Neural cell (in vitro differentiated cells): Measurements from ENCODE around the gene FHAD1. TPM values are rescaled to one million over a fixed set of nuclear protein-coding genes. Genes with fewer than 3 reads are reported as not detected.

Experiments used
- H2AFZ ChIP-seq: fragments of 200-600, 300-800 bp; sonication (generic), shearing (Covaris generic); 2 replicates; pipeline ENCODE4 v1.6.0; 2014; ENCODE audit warnings: low read depth, mild to moderate bottlenecking, antibody characterized with exemption, low read length, moderate library complexity
- H3F3A ChIP-seq: fragments of 200-600 bp; shearing (Covaris generic); 2 replicates; pipeline ENCODE4 v1.6.1; 2016; ENCODE audit warnings: mild to moderate bottlenecking, moderate library complexity, mixed read lengths, antibody characterized with exemption, low read length; ENCODE audit not compliant: insufficient read depth, poor library complexity, severe bottlenecking
- H3K27ac ChIP-seq: fragments of 200-600, 300-800 bp; sonication (generic), shearing (Covaris generic); 2 replicates; pipeline ENCODE4 v1.5.1; 2014; ENCODE audit warnings: mild to moderate bottlenecking, low read length, moderate library complexity
- H3K27me3 ChIP-seq: fragments of 300-800, 200-600 bp; sonication (generic), shearing (Covaris generic); 2 replicates; pipeline ENCODE4 v1.6.0; 2014; ENCODE audit warnings: mild to moderate bottlenecking, low read depth, low read length, moderate library complexity; ENCODE audit not compliant: insufficient read depth
- H3K36me3 ChIP-seq: fragments of 300-800, 200-600 bp; sonication (generic), shearing (Covaris generic); 2 replicates; pipeline ENCODE4 v1.5.1; 2014; ENCODE audit warnings: mild to moderate bottlenecking, antibody characterized with exemption, low read length, moderate library complexity; ENCODE audit not compliant: insufficient read depth
- H3K4me2 ChIP-seq: fragments of 300-800, 200-600 bp; sonication (generic), shearing (Covaris generic); 2 replicates; pipeline ENCODE4 v1.6.0; 2014; ENCODE audit warnings: mild to moderate bottlenecking, low read length
- H3K4me3 ChIP-seq: fragments of 300-800, 200-600 bp; sonication (generic), shearing (Covaris generic); 2 replicates; pipeline ENCODE4 v1.5.1; 2014; ENCODE audit warnings: mild to moderate bottlenecking, low read length, moderate library complexity
- H3K79me2 ChIP-seq: fragments of 200-600 bp; shearing (Covaris generic); replicated peaks from 2 replicates; pipeline ENCODE4 v1.6.0; 2014; ENCODE audit warnings: mild to moderate bottlenecking, low read length, moderate library complexity; ENCODE audit not compliant: insufficient read depth
- H3K9ac ChIP-seq: fragments of 300-800, 200-600 bp; sonication (generic), shearing (Covaris generic); 2 replicates; pipeline ENCODE4 v1.6.1; 2016; ENCODE audit warnings: mild to moderate bottlenecking, low read length, mixed read lengths
- H3K9me2 ChIP-seq: fragments of 200-600 bp; shearing (Covaris generic); 2 replicates; pipeline ENCODE4 v1.6.1; 2016; ENCODE audit warnings: mild to moderate bottlenecking, low read length, mixed read lengths; ENCODE audit not compliant: insufficient read depth
- H3K9me3 ChIP-seq: fragments of 200-600, 300-800 bp; sonication (generic), shearing (Covaris generic); 2 replicates; pipeline ENCODE4 v1.6.1; 2016; ENCODE audit warnings: mild to moderate bottlenecking, mixed run types, low read length, moderate library complexity, mixed read lengths
- H4K20me1 ChIP-seq: fragments of 200-600 bp; shearing (Covaris generic); 2 replicates; pipeline ENCODE4 v1.6.1; 2016; ENCODE audit warnings: mild to moderate bottlenecking, mixed run types; ENCODE audit not compliant: insufficient read depth
- EP300 ChIP-seq: fragments of 450-650 bp; conservative IDR thresholded peaks from 2 replicates; pipeline ENCODE4 v1.6.1; 2014; ENCODE audit warnings: antibody characterized with exemption, mild to moderate bottlenecking, moderate library complexity; ENCODE audit not compliant: poor library complexity, severe bottlenecking
- EZH2 ChIP-seq: fragments of 200-600, 300-800 bp; shearing (Covaris generic), sonication (generic); IDR thresholded peaks from 2 replicates; pipeline ENCODE4 v1.6.1; 2014; ENCODE audit warnings: antibody characterized with exemption, low read length, borderline replicate concordance, mild to moderate bottlenecking; ENCODE audit not compliant: insufficient read depth, poor library complexity, severe bottlenecking
- MXI1 ChIP-seq: fragments of 450-650 bp; conservative IDR thresholded peaks from 2 replicates; pipeline ENCODE4 v1.6.1; 2014; ENCODE audit warnings: antibody characterized with exemption, mild to moderate bottlenecking; ENCODE audit not compliant: poor library complexity, severe bottlenecking
- POLR2AphosphoS5 ChIP-seq: IDR thresholded peaks from 2 replicates; pipeline ENCODE4 v1.6.1; 2012
- RAD21 ChIP-seq: fragments of 450-650 bp; conservative IDR thresholded peaks from 2 replicates; pipeline ENCODE4 v1.6.1; 2014; ENCODE audit warnings: antibody characterized with exemption, mild to moderate bottlenecking, moderate library complexity
- SMC3 ChIP-seq: fragments of 450-650 bp; conservative IDR thresholded peaks from 2 replicates; pipeline ENCODE4 v1.6.1; 2014; ENCODE audit warnings: antibody characterized with exemption, mild to moderate bottlenecking, moderate library complexity; ENCODE audit not compliant: poor library complexity
- TAF1 ChIP-seq: IDR thresholded peaks from 2 replicates; pipeline ENCODE4 v1.6.1; 2012; ENCODE audit warnings: low read depth
- polyA plus RNA-seq: library from polyadenylated mRNA; depleted of rRNA; stranded (reverse); fragments of >200 nt; gene quantifications from 2 replicates; pipeline ENCODE4 v1.2.3, GENCODE V29; 2014
- TF ChIP-seq, protein P1 (sequence below): fragments of 450-650 bp; IDR thresholded peaks from 2 replicates; pipeline ENCODE4 v1.5.1; 2014; ENCODE audit warnings: antibody characterized with exemption, mild to moderate bottlenecking, moderate library complexity; ENCODE audit not compliant: poor library complexity, severe bottlenecking
- TF ChIP-seq, protein P2 (sequence below): IDR thresholded peaks from 2 replicates; pipeline ENCODE4 v1.6.1; 2012; ENCODE audit warnings: borderline replicate concordance

The FHAD1 gene
- polyA plus RNA-seq, 1 donor from 2014 or later: 0.46 TPM

DNA sequence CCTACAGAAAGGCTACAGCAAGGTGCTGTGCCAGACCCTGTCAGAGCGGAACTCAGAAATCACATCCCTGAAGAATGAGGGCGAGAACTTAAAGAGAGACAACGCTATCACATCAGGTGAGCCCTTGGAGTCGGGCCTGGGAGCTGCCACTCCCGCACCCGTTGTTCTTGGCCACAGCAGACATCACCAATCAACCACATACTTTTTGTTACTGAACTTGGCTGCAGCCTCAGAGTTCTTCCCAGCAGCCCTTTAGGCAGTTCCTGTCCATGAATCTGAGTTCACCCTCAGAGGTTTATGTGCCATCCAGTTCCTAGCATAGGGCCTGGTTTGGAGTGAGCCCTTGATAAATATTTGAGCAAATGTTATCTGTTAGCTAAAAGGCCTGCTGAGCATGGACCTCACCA is 61.6 kb downstream of the FHAD1 start:
- Histone ChIP-seq H3K79me2 (no peaks in the 10 kb centered on the region), H3K4me3 (no peak overlapping the region), H3F3A (peaks cover 5% of the 10 kb centered on the region), H3K27ac (no peak overlapping the region), H3K9me2 (no peaks in the 10 kb centered on the region), H3K36me3 (no peaks in the 10 kb centered on the region), H2AFZ (no peak overlapping the region), H3K4me2 (no peak overlapping the region), H4K20me1 (no peaks in the 10 kb centered on the region), H3K9ac (no peak overlapping the region), H3K9me3 (no peaks in the 10 kb centered on the region), H3K27me3 (no peaks in the 10 kb centered on the region)
- TF ChIP-seq EZH2 (no peak), SMC3 (no peak), EP300 (no peak), POLR2AphosphoS5 (no peak), TAF1 (no peak), RAD21 (no peak), MXI1 (no peak)
- TF ChIP-seq, protein P1, sequence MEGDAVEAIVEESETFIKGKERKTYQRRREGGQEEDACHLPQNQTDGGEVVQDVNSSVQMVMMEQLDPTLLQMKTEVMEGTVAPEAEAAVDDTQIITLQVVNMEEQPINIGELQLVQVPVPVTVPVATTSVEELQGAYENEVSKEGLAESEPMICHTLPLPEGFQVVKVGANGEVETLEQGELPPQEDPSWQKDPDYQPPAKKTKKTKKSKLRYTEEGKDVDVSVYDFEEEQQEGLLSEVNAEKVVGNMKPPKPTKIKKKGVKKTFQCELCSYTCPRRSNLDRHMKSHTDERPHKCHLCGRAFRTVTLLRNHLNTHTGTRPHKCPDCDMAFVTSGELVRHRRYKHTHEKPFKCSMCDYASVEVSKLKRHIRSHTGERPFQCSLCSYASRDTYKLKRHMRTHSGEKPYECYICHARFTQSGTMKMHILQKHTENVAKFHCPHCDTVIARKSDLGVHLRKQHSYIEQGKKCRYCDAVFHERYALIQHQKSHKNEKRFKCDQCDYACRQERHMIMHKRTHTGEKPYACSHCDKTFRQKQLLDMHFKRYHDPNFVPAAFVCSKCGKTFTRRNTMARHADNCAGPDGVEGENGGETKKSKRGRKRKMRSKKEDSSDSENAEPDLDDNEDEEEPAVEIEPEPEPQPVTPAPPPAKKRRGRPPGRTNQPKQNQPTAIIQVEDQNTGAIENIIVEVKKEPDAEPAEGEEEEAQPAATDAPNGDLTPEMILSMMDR: no peak
- TF ChIP-seq, protein P2, sequence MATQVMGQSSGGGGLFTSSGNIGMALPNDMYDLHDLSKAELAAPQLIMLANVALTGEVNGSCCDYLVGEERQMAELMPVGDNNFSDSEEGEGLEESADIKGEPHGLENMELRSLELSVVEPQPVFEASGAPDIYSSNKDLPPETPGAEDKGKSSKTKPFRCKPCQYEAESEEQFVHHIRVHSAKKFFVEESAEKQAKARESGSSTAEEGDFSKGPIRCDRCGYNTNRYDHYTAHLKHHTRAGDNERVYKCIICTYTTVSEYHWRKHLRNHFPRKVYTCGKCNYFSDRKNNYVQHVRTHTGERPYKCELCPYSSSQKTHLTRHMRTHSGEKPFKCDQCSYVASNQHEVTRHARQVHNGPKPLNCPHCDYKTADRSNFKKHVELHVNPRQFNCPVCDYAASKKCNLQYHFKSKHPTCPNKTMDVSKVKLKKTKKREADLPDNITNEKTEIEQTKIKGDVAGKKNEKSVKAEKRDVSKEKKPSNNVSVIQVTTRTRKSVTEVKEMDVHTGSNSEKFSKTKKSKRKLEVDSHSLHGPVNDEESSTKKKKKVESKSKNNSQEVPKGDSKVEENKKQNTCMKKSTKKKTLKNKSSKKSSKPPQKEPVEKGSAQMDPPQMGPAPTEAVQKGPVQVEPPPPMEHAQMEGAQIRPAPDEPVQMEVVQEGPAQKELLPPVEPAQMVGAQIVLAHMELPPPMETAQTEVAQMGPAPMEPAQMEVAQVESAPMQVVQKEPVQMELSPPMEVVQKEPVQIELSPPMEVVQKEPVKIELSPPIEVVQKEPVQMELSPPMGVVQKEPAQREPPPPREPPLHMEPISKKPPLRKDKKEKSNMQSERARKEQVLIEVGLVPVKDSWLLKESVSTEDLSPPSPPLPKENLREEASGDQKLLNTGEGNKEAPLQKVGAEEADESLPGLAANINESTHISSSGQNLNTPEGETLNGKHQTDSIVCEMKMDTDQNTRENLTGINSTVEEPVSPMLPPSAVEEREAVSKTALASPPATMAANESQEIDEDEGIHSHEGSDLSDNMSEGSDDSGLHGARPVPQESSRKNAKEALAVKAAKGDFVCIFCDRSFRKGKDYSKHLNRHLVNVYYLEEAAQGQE: no peak

DNA sequence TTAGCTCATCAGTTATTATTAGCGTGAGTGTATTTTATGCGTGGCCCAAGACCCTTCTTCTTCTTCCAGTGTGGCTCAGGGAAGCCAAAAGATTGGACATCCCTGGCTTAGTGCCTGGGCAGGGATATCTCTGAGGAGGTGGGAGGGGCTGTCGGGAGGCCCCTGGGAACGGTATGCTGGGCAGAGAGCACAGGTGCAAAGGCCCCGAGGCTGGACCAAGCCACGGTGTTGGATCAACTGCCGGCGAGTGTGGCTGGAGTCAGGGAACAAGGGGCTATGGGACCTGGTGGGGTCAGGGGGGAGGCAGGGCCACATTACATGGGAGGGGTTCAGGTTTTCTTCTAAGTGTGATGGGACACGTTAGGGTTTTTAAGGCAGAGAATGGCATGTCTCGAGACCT is 62.7 kb downstream of the FHAD1 start:
- H3K9me2 ChIP-seq: no peaks in the 10 kb centered on the region
- no peak overlapping the region for H2AFZ ChIP-seq
- no peaks in the 10 kb centered on the region for H3K27me3 ChIP-seq
- no peak overlapping the region for H3K4me3 ChIP-seq
- no peaks in the 10 kb centered on the region for H3K79me2 ChIP-seq
- no peak overlapping the region for H3K27ac ChIP-seq
- H3K9me3 ChIP-seq: no peaks in the 10 kb centered on the region
- no peaks in the 10 kb centered on the region for H4K20me1 ChIP-seq
- no peaks in the 10 kb centered on the region for H3K36me3 ChIP-seq
- TF ChIP-seq, protein P1: no peak
- TF ChIP-seq, protein P2: no peak
- TF ChIP-seq SMC3 (no peak), MXI1 (no peak), RAD21 (no peak), POLR2AphosphoS5 (no peak), EZH2 (no peak), TAF1 (no peak), EP300 (no peak)
- H3F3A ChIP-seq: no peaks in the 10 kb centered on the region
- no peak overlapping the region for H3K9ac ChIP-seq
- no peak overlapping the region for H3K4me2 ChIP-seq
